Gastrocnemius medialis (tissue), 4 donors: ENCODE results near the gene ITGB3.

Experiments used
- POLR2A ChIP-seq, 2 donors: fragments of 450-650 bp; IDR thresholded peaks; one replicate each; pipeline ENCODE4 v1.6.1; 2017; ENCODE audit warnings: antibody characterized with exemption in 2 of 2, mild to moderate bottlenecking in 2 of 2, moderate library complexity in 2 of 2
- TF ChIP-seq, protein P1 (sequence below), 5 experiments: fragments of 450-650 bp in 3 of 5; fragments of 200-600 bp in 2 of 5; sonication (generic) in 2 of 5; IDR thresholded peaks in 4 of 5; conservative IDR thresholded peaks in 1 of 5; 1 replicate in 4 of 5; 2 replicates in 1 of 5; pipeline ENCODE4 v1.5.1; 2016 to 2019; ENCODE audit warnings: antibody characterized with exemption in 5 of 5, mild to moderate bottlenecking in 3 of 5, moderate library complexity in 3 of 5

DNA sequence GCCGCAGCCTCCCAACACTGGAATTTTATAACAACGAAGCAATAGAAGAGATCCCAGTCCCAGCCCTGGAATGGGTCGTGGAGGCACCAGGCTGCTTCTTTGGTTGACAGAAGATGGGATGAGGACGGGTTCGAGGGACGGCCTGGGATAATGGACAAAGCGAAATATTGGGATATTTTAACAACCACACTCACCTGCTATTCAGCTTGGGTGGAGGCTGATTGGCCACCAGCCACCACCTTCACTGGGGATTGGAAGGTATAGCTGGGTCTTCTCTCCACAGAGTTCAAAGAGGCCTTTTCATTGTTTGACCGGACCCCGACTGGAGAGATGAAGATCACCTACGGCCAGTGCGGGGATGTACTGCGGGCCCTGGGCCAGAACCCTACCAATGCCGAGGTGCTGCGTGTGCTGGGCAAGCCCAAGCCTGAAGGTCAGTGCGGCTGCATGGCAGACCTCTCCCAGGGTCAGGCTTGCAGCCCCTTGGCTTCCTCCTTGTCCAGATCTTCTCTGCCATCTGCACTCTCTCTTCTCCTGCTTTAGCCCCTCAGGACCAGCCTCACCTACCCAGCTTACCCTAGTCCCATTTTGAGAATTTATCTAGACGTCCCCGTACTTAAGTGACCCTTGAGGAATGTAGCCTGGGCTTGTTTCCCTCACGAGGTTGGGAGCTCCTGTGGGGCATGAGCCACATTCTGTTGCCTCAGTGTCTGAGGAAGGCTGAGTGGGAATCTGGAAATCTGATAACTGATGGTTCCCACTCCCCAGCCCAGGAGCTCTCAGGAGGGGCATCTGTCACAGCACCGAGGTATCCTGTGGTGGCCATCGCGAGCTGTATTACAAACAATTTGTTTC lies 33.8 kb upstream of the ITGB3 start:
- TF ChIP-seq, protein P1, sequence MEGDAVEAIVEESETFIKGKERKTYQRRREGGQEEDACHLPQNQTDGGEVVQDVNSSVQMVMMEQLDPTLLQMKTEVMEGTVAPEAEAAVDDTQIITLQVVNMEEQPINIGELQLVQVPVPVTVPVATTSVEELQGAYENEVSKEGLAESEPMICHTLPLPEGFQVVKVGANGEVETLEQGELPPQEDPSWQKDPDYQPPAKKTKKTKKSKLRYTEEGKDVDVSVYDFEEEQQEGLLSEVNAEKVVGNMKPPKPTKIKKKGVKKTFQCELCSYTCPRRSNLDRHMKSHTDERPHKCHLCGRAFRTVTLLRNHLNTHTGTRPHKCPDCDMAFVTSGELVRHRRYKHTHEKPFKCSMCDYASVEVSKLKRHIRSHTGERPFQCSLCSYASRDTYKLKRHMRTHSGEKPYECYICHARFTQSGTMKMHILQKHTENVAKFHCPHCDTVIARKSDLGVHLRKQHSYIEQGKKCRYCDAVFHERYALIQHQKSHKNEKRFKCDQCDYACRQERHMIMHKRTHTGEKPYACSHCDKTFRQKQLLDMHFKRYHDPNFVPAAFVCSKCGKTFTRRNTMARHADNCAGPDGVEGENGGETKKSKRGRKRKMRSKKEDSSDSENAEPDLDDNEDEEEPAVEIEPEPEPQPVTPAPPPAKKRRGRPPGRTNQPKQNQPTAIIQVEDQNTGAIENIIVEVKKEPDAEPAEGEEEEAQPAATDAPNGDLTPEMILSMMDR (IDR thresholded peaks at IDR 0.05 in 4 of 5, conservative IDR thresholded peaks at IDR 0.05 in 1 of 5): no peak
- no peak for TF ChIP-seq POLR2A (IDR thresholded peaks at IDR 0.05)
